ENCODE results near the gene SLC6A11.

Gene SLC6A11

GRCh38 chr3:10777627-10778026 is 38.4 kb upstream of the SLC6A11 start:
- no peak for FAIRE-seq
- TF ChIP-seq POLR2A (IDR thresholded peaks at IDR 0.05; ENCODE audit: low read depth, low read length) = no peak
- no peak for TF ChIP-seq TAF1 (IDR thresholded peaks at IDR 0.05; ENCODE audit: borderline replicate concordance, low read depth, low read length)
- TF ChIP-seq POLR2AphosphoS5 (IDR thresholded peaks at IDR 0.05; ENCODE audit: low read depth, low read length) = no peak
- no peak for DNase-seq (ENCODE audit: insufficient read length)

- FAIRE-seq (no peak), DNase-seq (ENCODE audit: insufficient read length) (no peak)
- TF ChIP-seq POLR2AphosphoS5 (IDR thresholded peaks at IDR 0.05; ENCODE audit: low read depth, low read length) (no peak), POLR2A (IDR thresholded peaks at IDR 0.05; ENCODE audit: low read depth, low read length) (no peak), TAF1 (IDR thresholded peaks at IDR 0.05; ENCODE audit: borderline replicate concordance, low read depth, low read length) (no peak)
These were observed 37.3 kb upstream of the SLC6A11 start for GRCh38 chr3:10778492-10779292.

- no peak for TF ChIP-seq POLR2A (IDR thresholded peaks at IDR 0.05; ENCODE audit: low read depth, low read length)
- TF ChIP-seq TAF1 (IDR thresholded peaks at IDR 0.05; ENCODE audit: borderline replicate concordance, low read depth, low read length) = no peak
- TF ChIP-seq POLR2AphosphoS5 (IDR thresholded peaks at IDR 0.05; ENCODE audit: low read depth, low read length) = no peak
- no peak for DNase-seq (ENCODE audit: insufficient read length)
- FAIRE-seq = no peak
These were observed 36.7 kb upstream of the SLC6A11 start for GRCh38 chr3:10779293-10779805.

- TF ChIP-seq POLR2AphosphoS5 (IDR thresholded peaks at IDR 0.05; ENCODE audit: low read depth, low read length) (no peak), TAF1 (IDR thresholded peaks at IDR 0.05; ENCODE audit: borderline replicate concordance, low read depth, low read length) (no peak), POLR2A (IDR thresholded peaks at IDR 0.05; ENCODE audit: low read depth, low read length) (no peak)
- FAIRE-seq (no peak), DNase-seq (ENCODE audit: insufficient read length) (no peak)
These were observed 35.8 kb upstream of the SLC6A11 start for GRCh38 chr3:10780243-10780642.

DNA sequence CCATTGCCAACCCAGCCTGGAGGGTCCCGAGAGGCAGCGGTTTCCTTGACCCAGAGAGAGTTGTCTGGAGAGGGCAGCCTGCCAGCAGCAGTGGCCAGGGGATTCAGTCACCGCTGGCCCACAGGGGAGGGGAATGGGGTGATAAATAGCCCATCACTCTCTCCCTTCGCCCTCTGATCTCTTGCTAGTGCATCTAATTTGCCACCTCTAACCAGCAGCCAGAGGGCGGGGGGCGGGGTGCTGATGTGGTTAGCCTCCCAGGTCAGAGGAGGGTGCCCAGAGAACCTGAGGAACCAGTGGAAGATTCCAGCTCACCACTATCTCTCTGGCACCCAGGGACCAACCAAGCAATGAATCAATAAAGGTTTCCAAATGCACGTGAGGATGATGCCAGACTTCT is 35.1 kb upstream of the SLC6A11 start:
- no peak for TF ChIP-seq TAF1 (IDR thresholded peaks at IDR 0.05; ENCODE audit: borderline replicate concordance, low read depth, low read length)
- no peak for TF ChIP-seq POLR2AphosphoS5 (IDR thresholded peaks at IDR 0.05; ENCODE audit: low read depth, low read length)
- no peak for TF ChIP-seq POLR2A (IDR thresholded peaks at IDR 0.05; ENCODE audit: low read depth, low read length)
- FAIRE-seq (no peak), DNase-seq (ENCODE audit: insufficient read length) (no peak)

DNA sequence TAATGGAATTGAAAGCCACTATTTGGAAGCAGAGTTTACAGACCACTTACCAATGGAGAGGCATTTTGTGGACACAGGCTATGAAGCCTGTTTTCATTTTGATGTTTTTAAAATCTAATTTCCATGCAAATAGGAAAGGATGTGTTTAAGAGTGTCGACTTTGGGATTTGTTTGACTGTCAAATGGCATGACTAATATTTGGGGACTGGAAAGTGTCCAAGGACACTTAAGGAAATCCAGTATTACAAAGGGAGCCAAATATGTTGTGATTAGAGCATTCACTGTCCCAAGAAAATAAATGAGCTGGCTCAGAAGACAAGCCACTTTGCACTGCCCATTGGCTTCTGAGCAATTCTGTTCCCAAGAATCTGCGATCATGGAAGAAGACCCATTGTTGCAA is 34.0 kb upstream of the SLC6A11 start:
- TF ChIP-seq POLR2A (IDR thresholded peaks at IDR 0.05; ENCODE audit: low read depth, low read length) = no peak
- no peak for DNase-seq (ENCODE audit: insufficient read length)
- no peak for FAIRE-seq

DNA sequence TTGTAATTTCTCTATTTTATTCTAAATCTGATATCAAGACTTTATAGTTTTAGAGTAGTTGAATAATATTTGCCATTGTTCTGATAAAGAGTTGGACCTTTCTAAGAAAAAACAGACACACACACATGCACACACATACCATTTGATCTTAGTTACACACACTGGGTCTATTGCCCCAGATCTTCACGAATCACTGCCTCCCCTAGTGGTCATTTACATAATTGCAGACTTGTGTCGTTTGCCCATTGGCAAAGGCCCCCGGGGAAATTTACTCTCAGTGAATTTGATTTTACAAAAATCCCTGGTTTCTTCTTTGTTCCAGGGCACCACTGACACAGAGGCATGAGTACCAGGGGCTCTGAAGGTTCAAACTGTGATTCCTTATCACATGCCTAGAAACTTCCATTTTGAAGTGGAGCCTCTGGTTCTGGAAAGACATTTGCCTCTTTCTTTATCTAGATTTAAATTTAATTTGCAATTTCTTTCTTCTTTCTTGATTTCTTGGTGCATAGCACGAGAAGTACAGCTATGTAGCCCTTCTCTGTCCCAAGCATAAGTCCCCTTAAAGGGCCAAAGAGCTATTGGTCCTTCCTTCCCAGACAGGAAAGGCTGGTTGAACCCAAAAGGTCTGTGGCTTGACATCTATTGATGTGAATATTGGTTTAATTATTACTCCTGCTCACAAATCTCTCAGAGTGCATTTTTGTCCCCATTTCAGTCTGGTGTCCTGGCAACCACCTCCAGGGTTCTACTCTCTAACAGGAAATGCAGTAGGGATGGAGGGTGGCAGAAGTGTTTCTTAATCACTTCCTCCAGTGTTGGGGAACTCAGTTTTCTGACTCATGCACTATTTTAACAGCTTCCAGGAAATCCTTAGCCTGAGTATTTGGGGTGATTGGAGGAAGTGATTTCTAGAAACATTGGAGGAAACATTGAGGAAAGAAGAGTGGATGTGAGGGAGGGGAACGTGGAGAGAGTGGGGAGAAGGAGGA is 32.4 kb upstream of the SLC6A11 start:
- TF ChIP-seq POLR2AphosphoS5 (IDR thresholded peaks at IDR 0.05; ENCODE audit: low read depth, low read length) (no peak), TAF1 (IDR thresholded peaks at IDR 0.05; ENCODE audit: borderline replicate concordance, low read depth, low read length) (no peak)
- no peak for FAIRE-seq
- no peak for DNase-seq (ENCODE audit: insufficient read length)

GRCh38 chr3:10786640-10787039 is 29.4 kb upstream of the SLC6A11 start:
- FAIRE-seq (no peak), DNase-seq (ENCODE audit: insufficient read length) (no peak)
- TF ChIP-seq POLR2A (IDR thresholded peaks at IDR 0.05; ENCODE audit: low read depth, low read length) (no peak), TAF1 (IDR thresholded peaks at IDR 0.05; ENCODE audit: borderline replicate concordance, low read depth, low read length) (no peak), POLR2AphosphoS5 (IDR thresholded peaks at IDR 0.05; ENCODE audit: low read depth, low read length) (no peak)

- DNase-seq (ENCODE audit: insufficient read length) (no peak), FAIRE-seq (no peak)
- TF ChIP-seq TAF1 (IDR thresholded peaks at IDR 0.05; ENCODE audit: borderline replicate concordance, low read depth, low read length) (no peak), POLR2A (IDR thresholded peaks at IDR 0.05; ENCODE audit: low read depth, low read length) (no peak), POLR2AphosphoS5 (IDR thresholded peaks at IDR 0.05; ENCODE audit: low read depth, low read length) (no peak)
These were observed 27.6 kb upstream of the SLC6A11 start for GRCh38 chr3:10788451-10788850.

DNA sequence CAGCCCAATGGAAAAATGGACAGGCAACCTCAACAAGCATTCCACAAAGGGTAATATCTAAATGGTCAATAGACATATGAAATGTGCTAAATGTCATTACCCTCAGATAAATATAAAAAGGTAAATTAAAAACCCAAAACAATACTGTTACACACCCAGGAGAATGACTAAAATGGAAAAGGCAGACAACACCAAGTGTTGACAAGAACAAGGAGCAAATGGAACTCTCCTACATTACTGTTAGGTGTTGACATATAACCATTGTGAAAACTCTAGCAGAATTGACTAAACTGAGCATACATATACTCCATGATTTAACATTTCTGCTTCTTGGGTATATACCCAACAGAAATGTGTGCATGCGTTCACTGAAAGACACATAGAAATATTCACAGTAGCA is 25.3 kb upstream of the SLC6A11 start:
- no peak for DNase-seq (ENCODE audit: insufficient read length)
- TF ChIP-seq POLR2AphosphoS5 (IDR thresholded peaks at IDR 0.05; ENCODE audit: low read depth, low read length) = no peak
- no peak for TF ChIP-seq POLR2A (IDR thresholded peaks at IDR 0.05; ENCODE audit: low read depth, low read length)
- no peak for TF ChIP-seq TAF1 (IDR thresholded peaks at IDR 0.05; ENCODE audit: borderline replicate concordance, low read depth, low read length)
- no peak for FAIRE-seq

DNA sequence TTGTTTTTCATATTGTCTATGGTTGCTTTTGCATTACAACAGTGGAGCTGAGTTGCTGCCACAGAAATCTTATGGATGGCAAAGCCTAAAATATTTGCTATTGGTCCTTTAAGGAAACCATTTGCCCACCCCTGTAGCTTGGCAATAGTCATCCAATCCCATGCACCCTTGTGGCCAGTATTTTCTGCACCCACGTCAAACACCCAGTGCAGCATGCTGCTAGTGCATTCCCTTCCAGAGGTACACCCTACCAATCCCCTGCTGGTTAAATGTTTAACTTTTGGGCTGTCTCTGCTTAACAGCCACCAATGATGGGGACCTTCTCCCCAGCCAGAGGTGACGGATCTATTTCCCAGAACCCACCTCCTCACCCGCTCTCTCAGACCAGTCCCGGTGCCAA is 23.8 kb upstream of the SLC6A11 start:
- TF ChIP-seq POLR2A (IDR thresholded peaks at IDR 0.05; ENCODE audit: low read depth, low read length) (no peak), TAF1 (IDR thresholded peaks at IDR 0.05; ENCODE audit: borderline replicate concordance, low read depth, low read length) (no peak), POLR2AphosphoS5 (IDR thresholded peaks at IDR 0.05; ENCODE audit: low read depth, low read length) (no peak)
- FAIRE-seq = no peak
- DNase-seq (ENCODE audit: insufficient read length) = no peak

Data from GM12892 (cell line).